ENCODE results near the gene RPE. TPM values are rescaled to one million over a fixed set of nuclear protein-coding genes. Genes with fewer than 3 reads are reported as not detected.

Gene RPE
- total RNA-seq, 2 donors from 2014 or later: 21.0 to 26.4 TPM

DNA sequence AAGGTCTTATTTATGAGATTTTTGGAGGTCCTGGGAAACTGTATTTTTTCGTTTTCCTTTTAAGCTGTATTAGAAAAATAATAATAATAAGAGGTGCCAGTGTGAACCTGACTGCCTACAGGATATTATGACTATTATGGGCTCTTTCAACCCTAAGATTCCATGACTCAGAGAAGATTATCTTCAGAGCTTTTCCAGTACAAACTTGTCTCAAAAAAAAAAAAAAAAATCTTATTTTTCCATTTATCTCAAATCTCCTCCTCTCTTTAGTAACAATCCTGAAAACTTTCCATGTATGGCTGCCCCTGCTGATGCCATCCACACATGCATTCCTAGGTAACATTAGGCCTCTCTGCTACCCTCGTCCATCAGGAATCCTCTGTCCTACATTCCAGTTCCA, 36.7 kb upstream of the RPE start:
- no peaks in the 10 kb centered on the region for H3K9me3 ChIP-seq
- TF ChIP-seq, protein P1, sequence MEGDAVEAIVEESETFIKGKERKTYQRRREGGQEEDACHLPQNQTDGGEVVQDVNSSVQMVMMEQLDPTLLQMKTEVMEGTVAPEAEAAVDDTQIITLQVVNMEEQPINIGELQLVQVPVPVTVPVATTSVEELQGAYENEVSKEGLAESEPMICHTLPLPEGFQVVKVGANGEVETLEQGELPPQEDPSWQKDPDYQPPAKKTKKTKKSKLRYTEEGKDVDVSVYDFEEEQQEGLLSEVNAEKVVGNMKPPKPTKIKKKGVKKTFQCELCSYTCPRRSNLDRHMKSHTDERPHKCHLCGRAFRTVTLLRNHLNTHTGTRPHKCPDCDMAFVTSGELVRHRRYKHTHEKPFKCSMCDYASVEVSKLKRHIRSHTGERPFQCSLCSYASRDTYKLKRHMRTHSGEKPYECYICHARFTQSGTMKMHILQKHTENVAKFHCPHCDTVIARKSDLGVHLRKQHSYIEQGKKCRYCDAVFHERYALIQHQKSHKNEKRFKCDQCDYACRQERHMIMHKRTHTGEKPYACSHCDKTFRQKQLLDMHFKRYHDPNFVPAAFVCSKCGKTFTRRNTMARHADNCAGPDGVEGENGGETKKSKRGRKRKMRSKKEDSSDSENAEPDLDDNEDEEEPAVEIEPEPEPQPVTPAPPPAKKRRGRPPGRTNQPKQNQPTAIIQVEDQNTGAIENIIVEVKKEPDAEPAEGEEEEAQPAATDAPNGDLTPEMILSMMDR (IDR thresholded peaks at IDR 0.05): no peak
- H3K27me3 ChIP-seq: no peaks in the 10 kb centered on the region
- H3K36me3 ChIP-seq: no peaks in the 10 kb centered on the region
- no peak overlapping the region for H3K4me3 ChIP-seq
- DNase-seq (ENCODE audit: low spot score): no peak
- H3K4me1 ChIP-seq: no peaks in the 10 kb centered on the region
- H3K27ac ChIP-seq: no peak overlapping the region

GRCh38 chr2:209969692-209970091, 32.7 kb upstream of the RPE start:
- DNase-seq (ENCODE audit: low spot score): no peak
- Histone ChIP-seq H3K27me3 (no peaks in the 10 kb centered on the region), H3K36me3 (no peaks in the 10 kb centered on the region), H3K4me1 (no peaks in the 10 kb centered on the region), H3K4me3 (no peak overlapping the region), H3K9me3 (no peaks in the 10 kb centered on the region), H3K27ac (no peak overlapping the region)
- TF ChIP-seq, protein P1 (IDR thresholded peaks at IDR 0.05): no peak

GRCh38 chr2:209970271-209970670, 32.2 kb upstream of the RPE start:
- TF ChIP-seq, protein P1 (IDR thresholded peaks at IDR 0.05): no peak
- no peak overlapping the region for H3K4me3 ChIP-seq
- H3K4me1 ChIP-seq: no peaks in the 10 kb centered on the region
- H3K9me3 ChIP-seq: no peaks in the 10 kb centered on the region
- DNase-seq (ENCODE audit: low spot score): no peak
- H3K27me3 ChIP-seq: no peaks in the 10 kb centered on the region
- H3K36me3 ChIP-seq: no peaks in the 10 kb centered on the region
- no peak overlapping the region for H3K27ac ChIP-seq

DNA sequence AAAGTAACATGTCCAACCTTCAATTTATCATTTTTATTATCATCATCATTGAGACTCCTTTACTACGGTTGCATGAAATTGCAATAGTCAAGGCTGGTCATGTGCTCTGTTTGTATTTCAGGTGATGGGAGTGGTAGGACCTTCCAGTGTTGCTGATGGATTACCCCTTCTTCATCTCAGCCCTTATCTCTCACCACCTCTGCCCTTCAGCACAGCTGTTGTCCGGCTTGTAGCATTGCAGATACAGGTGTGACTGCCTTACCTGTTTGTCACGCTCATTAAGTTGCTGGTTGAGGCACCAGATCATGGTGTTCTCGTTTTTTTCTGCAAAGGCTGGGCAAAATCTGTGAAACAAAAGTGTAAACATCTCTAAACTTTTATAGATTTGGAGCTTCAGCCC, 31.7 kb upstream of the RPE start:
- Histone ChIP-seq H3K9me3 (no peaks in the 10 kb centered on the region), H3K36me3 (no peaks in the 10 kb centered on the region), H3K27me3 (no peaks in the 10 kb centered on the region), H3K4me1 (no peaks in the 10 kb centered on the region), H3K27ac (no peak overlapping the region), H3K4me3 (no peak overlapping the region)
- no peak for DNase-seq (ENCODE audit: low spot score)
- TF ChIP-seq, protein P1 (IDR thresholded peaks at IDR 0.05): no peak

DNA sequence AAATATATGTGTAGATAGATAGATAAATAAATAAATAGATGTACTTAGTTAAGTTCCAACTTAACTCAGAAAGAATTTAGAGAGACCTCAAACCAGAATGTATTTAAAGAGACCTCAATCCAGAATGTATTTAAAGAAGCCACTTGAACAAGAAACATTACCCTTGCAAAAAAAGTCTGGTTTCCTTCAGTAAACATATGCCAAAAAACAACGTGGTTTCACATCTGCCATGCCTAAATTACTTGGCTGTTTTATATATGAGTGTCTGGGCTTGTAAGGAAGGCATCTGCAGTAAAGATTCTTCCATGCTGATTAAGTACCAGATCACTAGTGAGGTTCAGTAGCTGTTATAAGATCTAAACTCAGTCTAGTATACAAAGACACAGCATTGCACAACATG, 29.1 kb upstream of the RPE start:
- Histone ChIP-seq H3K36me3 (no peaks in the 10 kb centered on the region), H3K27ac (no peak overlapping the region), H3K4me3 (no peak overlapping the region), H3K4me1 (no peaks in the 10 kb centered on the region), H3K27me3 (no peaks in the 10 kb centered on the region), H3K9me3 (no peaks in the 10 kb centered on the region)
- TF ChIP-seq, protein P1 (IDR thresholded peaks at IDR 0.05): no peak
- DNase-seq (ENCODE audit: low spot score): no peak

DNA sequence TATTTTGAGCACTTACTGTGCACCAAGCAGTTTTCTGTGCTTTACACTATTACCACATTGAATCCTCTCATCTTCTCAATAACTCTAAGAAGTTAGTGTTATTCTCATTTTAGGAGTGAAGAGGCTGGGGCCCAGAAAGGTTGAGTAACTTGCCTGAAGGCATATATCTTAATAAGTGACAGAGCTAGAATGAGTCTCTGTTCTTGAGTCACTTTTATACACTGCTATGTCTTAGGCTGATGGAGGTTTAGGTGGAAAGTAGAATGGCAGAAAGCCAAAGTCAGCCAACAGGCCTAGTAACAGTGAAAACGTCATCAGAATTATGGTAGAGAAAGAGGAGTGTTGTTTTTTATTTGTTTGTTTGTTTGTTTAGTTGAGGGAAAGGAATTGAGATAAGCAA, 27.9 kb upstream of the RPE start:
- Histone ChIP-seq H3K36me3 (no peaks in the 10 kb centered on the region), H3K9me3 (no peaks in the 10 kb centered on the region), H3K4me1 (no peaks in the 10 kb centered on the region), H3K27me3 (no peaks in the 10 kb centered on the region), H3K4me3 (no peak overlapping the region), H3K27ac (no peak overlapping the region)
- TF ChIP-seq, protein P1 (IDR thresholded peaks at IDR 0.05): no peak
- no peak for DNase-seq (ENCODE audit: low spot score)
